IPS-NIHi11 (cell line): Measurements from ENCODE around the gene CERS1.

Experiments used
- DNase-seq: peaks from one replicate; pipeline ENCODE4 v3.0.0; 2012; ENCODE audit warnings: mixed read lengths, low spot score

CERS1 gene

GRCh38 chr19:18895824-18896341, at the start of gene CERS1:
CERS1 (minus strand) TSS chr19:18896158; CDS start chr19:18896072, 86 bp downstream.
- DNase-seq = peak; percentile 97

- no peak for DNase-seq
These were observed 49.3 kb upstream of the CERS1 start for GRCh38 chr19:18945297-18945696.

DNA sequence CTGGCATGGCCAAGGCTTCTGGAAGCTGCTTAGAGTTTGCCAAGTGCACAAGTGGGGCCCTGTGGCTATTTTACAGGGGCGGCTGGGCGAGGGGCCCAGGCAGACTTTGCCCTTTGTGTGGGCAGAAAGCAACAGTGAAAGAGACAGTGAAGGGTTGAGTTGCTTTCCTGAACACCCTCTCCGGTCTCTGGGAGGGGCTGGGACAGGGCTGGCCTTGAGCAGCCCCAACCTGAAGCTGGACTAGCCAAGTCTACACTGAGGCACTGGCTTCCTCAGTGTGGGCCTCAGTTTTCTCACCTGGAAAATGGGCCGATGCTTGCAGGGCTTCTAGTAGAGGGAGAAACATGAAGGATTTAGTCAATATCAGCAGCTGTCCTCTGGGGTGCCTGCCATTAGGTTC, 47.5 kb upstream of the CERS1 start:
- no peak for DNase-seq

DNA sequence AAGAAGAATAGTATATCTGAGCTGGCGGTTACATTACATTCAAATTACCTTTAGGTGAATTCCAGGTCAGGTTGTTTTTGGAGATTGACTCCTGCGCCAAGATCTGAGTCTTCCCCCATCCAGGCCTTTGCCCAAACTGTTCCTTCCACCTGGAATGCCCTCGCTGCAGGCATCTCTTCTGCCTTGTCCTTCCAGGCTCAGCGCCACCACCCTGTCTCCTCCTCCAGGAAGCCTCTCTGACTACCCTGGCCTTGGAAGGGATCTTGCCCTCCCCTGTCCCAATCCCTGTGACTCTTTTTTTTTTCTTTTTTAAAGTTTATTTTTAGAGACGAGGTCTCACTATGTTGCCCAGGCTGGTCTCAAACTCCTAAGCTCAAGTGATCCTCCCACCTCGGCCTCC, 46.7 kb upstream of the CERS1 start:
- DNase-seq = no peak

DNA sequence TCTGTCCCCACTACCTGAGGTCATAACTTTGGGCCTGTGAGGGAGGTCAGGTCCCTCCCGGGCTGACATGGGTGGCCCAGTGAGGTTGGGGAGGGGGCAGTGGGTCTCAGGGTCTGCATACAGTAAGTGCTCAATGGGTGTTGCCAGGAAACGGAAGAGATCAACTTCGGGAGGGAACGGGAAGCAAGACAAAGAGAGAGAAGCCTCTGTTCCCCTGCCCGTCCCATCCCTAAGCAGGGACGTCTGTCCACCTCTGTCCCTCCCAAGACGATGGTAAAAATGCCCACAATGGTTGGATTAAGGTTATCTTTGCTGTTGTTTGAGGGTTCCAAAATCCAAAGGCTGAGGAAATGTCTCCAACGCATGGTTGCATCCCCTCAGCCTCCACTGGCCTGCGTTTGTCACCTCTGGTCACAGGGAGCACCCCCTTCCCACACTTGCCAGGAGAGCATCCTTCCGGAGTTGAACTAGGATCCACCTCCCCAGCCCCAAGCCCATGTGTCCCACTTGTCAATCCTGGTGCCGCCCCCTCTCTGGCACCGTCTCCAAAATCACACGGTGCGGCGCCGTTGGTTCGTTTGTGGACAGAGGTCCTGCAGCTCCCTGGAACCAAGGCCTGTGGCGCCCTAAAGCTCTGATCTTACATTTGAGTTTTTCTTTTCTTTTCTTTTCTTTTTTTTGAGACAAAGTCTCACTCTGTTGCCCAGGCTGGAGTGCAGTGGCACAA, 45.8 kb upstream of the CERS1 start:
- DNase-seq = no peak

- peak; percentile 95 for DNase-seq
These were observed 45.0 kb upstream of the CERS1 start, which contains the start of gene HOMER3 for GRCh38 chr19:18940769-18941627. HOMER3 (minus strand) TSS chr19:18941217; CDS start chr19:18938982, 2,235 bp downstream.

- DNase-seq = peak; percentile 90
These were observed 44.2 kb upstream of the CERS1 start for GRCh38 chr19:18939922-18940768.

DNA sequence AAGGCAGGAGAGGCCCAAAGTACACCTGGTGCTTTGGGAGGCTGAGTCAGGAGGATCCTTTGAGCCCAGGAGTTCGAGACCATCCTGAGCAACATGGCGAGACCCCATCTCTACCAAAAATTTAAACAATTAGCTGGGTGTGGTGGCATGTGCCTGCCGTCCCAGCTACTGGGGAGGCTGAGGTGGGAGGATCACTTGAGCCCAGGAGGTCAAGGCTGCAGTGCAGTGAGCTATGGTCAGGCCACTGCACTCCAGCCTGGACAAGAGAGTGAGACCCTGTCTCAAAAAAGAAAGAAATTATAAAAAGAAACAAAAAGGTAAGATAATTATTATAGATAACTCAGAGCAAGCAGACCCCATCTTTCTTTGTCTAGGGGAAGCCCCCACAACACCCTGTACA, 43.2 kb upstream of the CERS1 start:
- DNase-seq = no peak

GRCh38 chr19:18933297-18933696, 37.3 kb upstream of the CERS1 start:
- DNase-seq = no peak

DNA sequence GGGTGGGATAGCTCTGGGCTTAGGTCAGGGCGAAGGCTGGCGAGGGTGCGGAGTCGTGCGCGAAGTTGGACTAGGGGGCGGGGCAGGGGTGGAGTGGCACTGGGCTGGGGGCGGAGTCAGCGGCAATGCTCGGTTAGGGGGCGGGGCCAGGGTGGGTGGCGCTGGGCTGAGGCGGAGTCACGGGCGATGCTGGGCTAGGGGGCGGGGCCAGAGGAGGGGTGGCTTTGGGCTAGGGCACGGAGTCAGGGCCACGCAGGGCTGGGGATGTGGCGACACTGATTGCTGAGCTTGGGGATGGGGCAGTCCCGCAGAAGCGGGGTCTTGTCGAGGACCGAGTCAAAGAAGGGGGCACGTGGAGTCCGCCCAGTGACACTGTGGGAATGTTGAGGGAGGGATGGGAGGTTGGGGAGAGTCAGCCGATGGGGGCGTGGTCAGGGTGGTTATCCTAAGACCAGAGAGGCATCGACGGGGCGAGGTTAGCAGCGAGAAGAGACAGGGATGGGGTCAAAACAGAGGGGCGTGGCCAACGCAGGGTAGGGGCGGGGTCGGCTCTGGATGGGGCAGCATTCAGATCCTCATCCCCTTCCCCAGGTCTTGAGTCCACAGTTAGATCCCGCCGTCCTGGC, 36.4 kb upstream of the CERS1 start:
- peak; percentile 98 for DNase-seq

GRCh38 chr19:18931316-18932162, 35.6 kb upstream of the CERS1 start:
- no peak for DNase-seq

- DNase-seq = no peak
These were observed 33.4 kb upstream of the CERS1 start for GRCh38 chr19:18929311-18929710.

DNA sequence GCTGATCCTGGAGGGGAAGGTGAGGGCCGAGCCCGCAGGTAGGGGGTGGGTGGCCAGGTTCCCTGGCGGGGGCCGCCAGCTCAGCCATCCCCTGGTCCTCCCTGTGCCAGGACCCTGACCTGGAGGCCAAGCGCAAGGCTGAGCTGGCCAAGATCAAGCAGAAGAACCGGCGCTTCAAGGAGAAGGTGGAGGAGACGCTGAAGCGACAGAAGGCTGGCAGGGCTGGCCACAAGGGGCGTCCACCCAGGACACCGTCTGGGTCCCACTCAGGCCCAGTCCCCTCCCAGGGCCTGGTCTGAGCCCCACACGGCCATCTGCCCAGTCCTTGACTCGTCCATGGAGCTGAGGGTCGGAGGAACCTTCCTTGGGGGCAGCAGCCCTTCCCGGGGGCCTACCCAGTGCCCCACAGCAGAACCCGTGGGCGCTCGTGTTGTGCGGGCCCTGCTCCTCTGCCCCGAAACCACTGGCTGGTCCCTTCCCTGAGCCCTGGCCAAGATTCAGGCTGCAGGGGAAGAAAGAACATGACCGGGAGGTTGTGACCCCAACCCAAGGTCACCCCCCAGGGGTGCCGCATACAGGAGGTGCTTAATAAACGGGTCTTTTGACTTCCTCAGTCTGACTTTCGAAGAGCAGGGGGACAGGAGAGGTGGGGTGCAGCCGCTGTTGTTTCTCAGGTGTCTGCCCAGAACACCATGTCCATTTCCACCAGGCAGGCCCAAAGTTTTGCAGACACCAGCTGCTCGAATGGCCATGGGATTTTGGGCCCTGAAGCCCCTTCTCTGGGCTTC, 32.3 kb upstream of the CERS1 start:
- no peak for DNase-seq

- DNase-seq = no peak
These were observed 28.8 kb upstream of the CERS1 start for GRCh38 chr19:18924684-18925213.

- no peak for DNase-seq
These were observed 26.4 kb upstream of the CERS1 start for GRCh38 chr19:18922228-18922985.

DNA sequence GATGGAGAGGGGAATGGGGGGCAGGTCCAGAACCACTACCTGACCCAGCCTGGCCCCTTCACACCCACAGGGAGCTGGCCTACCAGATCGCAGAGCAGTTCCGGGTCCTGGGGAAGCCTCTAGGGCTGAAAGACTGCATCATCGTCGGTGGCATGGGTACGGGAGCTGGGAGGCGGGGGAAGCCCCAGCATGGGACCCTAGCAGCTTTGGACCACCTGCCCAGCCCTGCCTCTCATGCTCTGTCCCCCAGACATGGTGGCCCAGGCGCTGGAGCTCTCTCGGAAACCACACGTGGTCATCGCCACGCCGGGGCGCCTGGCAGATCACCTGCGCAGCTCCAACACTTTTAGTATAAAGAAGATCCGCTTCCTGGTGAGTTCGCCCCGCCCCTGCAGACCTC, 25.6 kb upstream of the CERS1 start:
- no peak for DNase-seq

GRCh38 chr19:18920400-18920799, 24.4 kb upstream of the CERS1 start:
- no peak for DNase-seq

GRCh38 chr19:18919900-18920214, 23.9 kb upstream of the CERS1 start:
- DNase-seq = no peak
